Type B pancreatic cell (in vitro differentiated cells): ENCODE data around the gene SEH1L. TPM values are rescaled to one million over a fixed set of nuclear protein-coding genes. Genes with fewer than 3 reads are reported as not detected.
A peak's percentile ranks its signal among the peaks of the same experiment; 100 is the strongest.
"Not testable (repeated sequence)": the region's sequence is repeated elsewhere in the genome, so short reads cannot be mapped to it uniquely, and the experiment has no call there.

Experiments used
- DNase-seq: peaks from one replicate; pipeline ENCODE4 v3.0.0; 2021; ENCODE audit warnings: mixed read lengths; ENCODE audit not compliant: unreplicated experiment; ENCODE audit errors: extremely low spot score
- H3K27ac Mint-ChIP-seq: 2 replicates; pipeline ENCODE4 v1.8.0; 2021; ENCODE audit warnings: mild to moderate bottlenecking, mixed read lengths
- H3K27me3 Mint-ChIP-seq: 2 replicates; pipeline ENCODE4 v1.8.0; 2021; ENCODE audit warnings: mixed read lengths
- H3K36me3 Mint-ChIP-seq: 2 replicates; pipeline ENCODE4 v1.8.0; 2021; ENCODE audit warnings: mixed read lengths
- H3K4me1 Mint-ChIP-seq: one replicate; pipeline ENCODE4 v1.8.0; 2021; ENCODE audit warnings: mixed read lengths; ENCODE audit not compliant: unreplicated experiment
- H3K4me3 Mint-ChIP-seq: 2 replicates; pipeline ENCODE4 v1.8.0; 2021; ENCODE audit warnings: mild to moderate bottlenecking, mixed read lengths
- H3K9me3 Mint-ChIP-seq: 2 replicates; pipeline ENCODE4 v1.8.0; 2021; ENCODE audit warnings: mixed read lengths
- total RNA-seq: library from RNA; stranded (reverse); gene quantifications from 2 replicates; pipeline ENCODE4 v1.2.1, GENCODE V29; 2021; ENCODE audit warnings: low replicate concordance
- TF ChIP-seq, protein P1 (sequence below): fragments of 200-600 bp; sonication (generic); conservative IDR thresholded peaks from 2 replicates; pipeline ENCODE4 v1.5.0; 2021; ENCODE audit warnings: antibody characterized with exemption, mild to moderate bottlenecking

SEH1L gene
- total RNA-seq, 1 donor from 2014 or later: 39.1 TPM

DNA sequence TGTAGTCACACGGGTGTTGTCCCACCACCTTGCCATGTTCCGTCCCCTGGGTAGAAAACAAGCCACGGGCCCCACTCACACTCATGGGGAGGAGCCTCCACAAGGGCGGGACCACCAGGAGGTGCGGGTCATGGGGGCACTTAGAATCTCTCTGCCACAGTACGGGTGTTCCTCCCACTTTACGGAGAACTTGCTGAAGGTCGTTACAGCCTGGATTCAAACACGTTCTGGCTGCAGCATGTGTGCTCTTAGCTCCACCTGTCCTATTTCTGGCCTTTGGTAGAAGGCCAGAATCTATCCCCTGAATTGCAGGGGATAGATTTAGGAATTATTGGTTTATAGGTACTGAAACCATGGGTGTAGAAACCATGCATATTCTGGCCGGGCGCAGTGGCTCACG lies 28.5 kb downstream of the SEH1L start:
- H3K4me3 Mint-ChIP-seq: no peak overlapping the region
- DNase-seq: no peak
- peaks cover 36% of the 10 kb centered on the region for H3K36me3 Mint-ChIP-seq
- no peaks in the 10 kb centered on the region for H3K9me3 Mint-ChIP-seq
- H3K4me1 Mint-ChIP-seq: no peaks in the 10 kb centered on the region
- no peaks in the 10 kb centered on the region for H3K27me3 Mint-ChIP-seq
- TF ChIP-seq, protein P1, sequence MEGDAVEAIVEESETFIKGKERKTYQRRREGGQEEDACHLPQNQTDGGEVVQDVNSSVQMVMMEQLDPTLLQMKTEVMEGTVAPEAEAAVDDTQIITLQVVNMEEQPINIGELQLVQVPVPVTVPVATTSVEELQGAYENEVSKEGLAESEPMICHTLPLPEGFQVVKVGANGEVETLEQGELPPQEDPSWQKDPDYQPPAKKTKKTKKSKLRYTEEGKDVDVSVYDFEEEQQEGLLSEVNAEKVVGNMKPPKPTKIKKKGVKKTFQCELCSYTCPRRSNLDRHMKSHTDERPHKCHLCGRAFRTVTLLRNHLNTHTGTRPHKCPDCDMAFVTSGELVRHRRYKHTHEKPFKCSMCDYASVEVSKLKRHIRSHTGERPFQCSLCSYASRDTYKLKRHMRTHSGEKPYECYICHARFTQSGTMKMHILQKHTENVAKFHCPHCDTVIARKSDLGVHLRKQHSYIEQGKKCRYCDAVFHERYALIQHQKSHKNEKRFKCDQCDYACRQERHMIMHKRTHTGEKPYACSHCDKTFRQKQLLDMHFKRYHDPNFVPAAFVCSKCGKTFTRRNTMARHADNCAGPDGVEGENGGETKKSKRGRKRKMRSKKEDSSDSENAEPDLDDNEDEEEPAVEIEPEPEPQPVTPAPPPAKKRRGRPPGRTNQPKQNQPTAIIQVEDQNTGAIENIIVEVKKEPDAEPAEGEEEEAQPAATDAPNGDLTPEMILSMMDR: no peak
- H3K27ac Mint-ChIP-seq: no peak overlapping the region

DNA sequence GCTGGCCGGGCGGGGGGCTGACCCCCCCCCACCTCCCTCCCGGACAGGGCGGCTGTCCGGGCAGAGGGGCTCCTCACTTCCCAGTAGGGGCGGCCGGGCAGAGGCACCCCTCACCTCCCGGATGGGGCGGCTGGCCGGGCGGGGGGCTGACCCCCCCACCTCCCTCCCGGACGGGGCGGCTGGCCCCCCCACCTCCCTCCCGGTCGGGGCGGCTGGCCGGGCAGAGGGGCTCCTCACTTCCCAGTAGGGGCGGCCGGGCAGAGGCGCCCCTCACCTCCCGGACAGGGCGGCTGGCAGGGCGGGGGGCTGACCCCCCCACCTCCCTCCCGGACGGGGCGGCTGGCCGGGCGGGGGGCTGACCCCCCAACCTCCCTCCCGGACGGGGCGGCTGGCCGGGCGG lies 32.3 kb downstream of the SEH1L start:
- not testable (repeated sequence) for H3K4me1 Mint-ChIP-seq, H3K4me3 Mint-ChIP-seq, H3K9me3 Mint-ChIP-seq, H3K27me3 Mint-ChIP-seq, DNase-seq, H3K27ac Mint-ChIP-seq
- H3K36me3 Mint-ChIP-seq: peaks cover 32% of the 10 kb centered on the region

DNA sequence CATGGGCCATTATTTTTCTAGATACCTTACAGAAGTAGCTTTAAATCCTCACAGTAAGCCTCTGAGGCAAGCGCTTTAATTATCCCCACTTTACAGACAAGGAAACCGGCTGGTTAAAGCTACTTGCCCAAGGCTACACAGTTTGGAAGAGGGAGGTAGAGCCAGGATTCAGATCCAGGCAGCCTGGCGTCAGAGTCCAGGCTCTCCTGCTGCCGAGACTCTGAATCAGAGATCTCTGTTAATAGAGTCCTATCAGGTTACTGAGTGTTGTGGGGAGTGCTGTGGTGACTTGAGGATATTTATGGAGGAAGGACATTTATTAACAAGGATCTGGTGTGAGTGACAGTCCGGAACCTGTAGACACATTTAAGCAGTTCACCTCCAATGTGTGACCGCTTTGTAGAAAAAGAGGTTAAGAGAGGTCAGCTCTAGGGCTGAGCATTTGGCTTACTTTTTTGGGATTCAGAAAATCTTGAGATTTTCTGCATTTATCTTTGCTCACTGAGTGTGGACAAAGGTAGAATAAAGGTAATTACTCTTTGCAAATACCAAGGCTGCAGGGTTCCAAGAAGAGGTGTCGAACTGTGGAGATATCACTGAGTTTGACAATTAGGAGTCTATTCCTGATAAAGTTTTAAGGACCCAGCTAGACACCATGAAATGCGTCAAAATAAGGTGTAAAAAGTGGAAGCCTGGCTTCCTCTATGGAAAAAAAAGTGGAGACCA lies 41.7 kb downstream of the SEH1L start:
- no peak for DNase-seq
- Mint-ChIP-seq H3K9me3 (no peaks in the 10 kb centered on the region), H3K4me1 (peaks cover 24% of the 10 kb centered on the region), H3K36me3 (no peaks in the 10 kb centered on the region), H3K27ac (peak overlapping the region; percentile 93), H3K4me3 (peak overlapping the region; percentile 91), H3K27me3 (no peaks in the 10 kb centered on the region)
- TF ChIP-seq, protein P1: no peak

DNA sequence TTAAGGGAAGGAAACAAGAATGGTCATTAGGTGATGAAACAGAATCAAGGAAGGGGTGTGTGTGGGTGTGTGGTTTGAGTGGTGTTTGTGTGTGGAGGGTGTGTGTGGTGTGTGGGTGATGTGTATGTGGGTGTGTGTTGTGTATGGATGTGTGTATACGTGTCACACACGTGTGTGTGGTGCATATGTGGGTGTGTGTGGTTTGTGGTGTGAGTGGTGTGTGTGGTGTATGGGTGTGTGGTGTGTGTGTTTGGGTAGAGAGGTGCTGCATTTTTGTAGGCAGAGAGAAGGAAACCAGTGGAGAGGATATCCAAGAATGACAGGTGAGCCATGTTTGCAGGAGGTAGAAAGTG lies 42.3 kb downstream of the SEH1L start:
- Mint-ChIP-seq H3K4me1 (peaks cover 24% of the 10 kb centered on the region), H3K27ac (peak overlapping the region; percentile 93)

DNA sequence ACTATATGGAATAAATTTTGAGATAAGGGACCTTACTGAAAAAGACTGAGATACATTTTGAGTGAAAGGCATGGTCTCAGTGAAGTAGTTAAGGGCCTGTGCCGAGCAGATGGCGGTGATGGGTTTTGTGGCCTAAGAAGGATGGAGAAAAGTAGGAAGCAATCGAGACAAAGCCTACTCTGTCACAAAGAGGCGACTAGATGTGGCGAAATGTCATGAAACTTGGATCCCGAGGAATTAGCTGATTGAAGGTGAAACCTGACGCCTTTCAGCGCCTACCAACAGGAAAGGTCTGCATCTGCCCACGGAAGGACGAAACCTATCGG lies 42.8 kb downstream of the SEH1L start:
- H3K4me3 Mint-ChIP-seq: peak overlapping the region; percentile 91
- no peaks in the 10 kb centered on the region for H3K36me3 Mint-ChIP-seq
- no peaks in the 10 kb centered on the region for H3K27me3 Mint-ChIP-seq
- peaks cover 24% of the 10 kb centered on the region for H3K4me1 Mint-ChIP-seq
- no peaks in the 10 kb centered on the region for H3K9me3 Mint-ChIP-seq
- TF ChIP-seq, protein P1: no peak
- peak overlapping the region; percentile 93 for H3K27ac Mint-ChIP-seq
- no peak for DNase-seq

More for the DNA sequence above, 42.3 kb downstream of the SEH1L start:
- TF ChIP-seq, protein P1: no peak
- DNase-seq: no peak
- Mint-ChIP-seq H3K27me3 (no peaks in the 10 kb centered on the region), H3K36me3 (no peaks in the 10 kb centered on the region), H3K4me3 (peak overlapping the region; percentile 91), H3K9me3 (no peaks in the 10 kb centered on the region)

DNA sequence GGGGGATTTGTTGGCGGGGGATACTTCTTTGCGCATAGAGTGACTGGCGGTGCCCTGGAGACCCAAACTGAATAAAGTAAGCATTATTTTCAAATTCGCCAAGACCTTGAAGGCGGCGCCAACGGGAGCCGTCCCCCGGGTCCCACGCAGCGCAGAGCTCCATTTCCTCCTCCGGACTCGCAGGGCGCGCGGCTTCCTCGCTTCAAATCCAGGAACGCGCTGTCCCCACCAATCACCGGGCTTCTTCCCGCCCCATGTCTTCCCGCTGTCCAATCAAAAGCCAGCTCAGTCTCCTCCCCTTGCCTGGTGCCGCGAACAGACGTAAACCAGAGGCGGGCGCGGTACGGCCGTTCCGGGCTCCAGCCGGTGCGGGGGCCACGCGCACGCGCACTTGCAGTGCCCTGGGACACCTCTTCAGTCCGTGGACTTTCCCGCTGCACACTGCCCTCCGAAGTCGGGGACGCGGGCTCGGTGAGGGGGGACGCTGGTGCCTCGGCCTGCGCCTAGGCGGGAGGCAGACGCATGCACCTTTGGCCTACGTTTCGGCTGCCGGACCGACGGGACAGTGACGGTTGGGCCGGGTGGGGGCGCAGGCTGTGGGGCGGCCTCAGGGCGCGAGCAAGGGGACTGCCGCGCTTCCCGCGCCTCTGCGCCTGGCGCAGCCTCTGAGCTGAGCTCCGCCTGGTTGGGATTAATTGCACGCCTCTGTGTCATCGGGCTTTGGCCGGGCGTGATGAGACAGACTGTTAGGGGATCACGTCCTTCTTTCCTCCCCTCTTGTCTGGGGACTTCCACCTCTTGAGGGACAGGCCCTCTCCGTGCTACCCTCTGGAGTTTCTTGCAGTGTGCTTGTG lies 43.4 kb downstream of the SEH1L start, which contains the start of gene CEP192:
CEP192 (plus strand) TSS at position 396 of the 854 bp plus-strand sequence. CDS start 8,063 bp downstream, outside the sequence.
- H3K27me3 Mint-ChIP-seq: no peaks in the 10 kb centered on the region
- peak; percentile 97 for DNase-seq
- peak within 1 kb of the TSS; percentile 93 for H3K27ac Mint-ChIP-seq
- no peaks in the 10 kb centered on the region for H3K36me3 Mint-ChIP-seq
- peaks cover 24% of the 10 kb centered on the region for H3K4me1 Mint-ChIP-seq
- TF ChIP-seq, protein P1: no peak
- H3K9me3 Mint-ChIP-seq: no peaks in the 10 kb centered on the region
- H3K4me3 Mint-ChIP-seq: peak within 1 kb of the TSS; percentile 91
